Endothelial cell of umbilical vein (primary cell): ENCODE data around the gene TRIM41. TPM values are rescaled to one million over a fixed set of nuclear protein-coding genes. Genes with fewer than 3 reads are reported as not detected.

ENCODE experiments used
- BruUV-seq: library from RNA; stranded (reverse); fragments of 400-500 nt; replicated peaks from 2 replicates; lab custom pipeline; 2021; lab: Mats Ljungman, UMichigan
- CTCF ChIA-PET: fragments of 300-600, 350-600 bp; sonication (Branson Sonifier 250); formaldehyde crosslinking; loops from one replicate; lab custom pipeline; 2021; ENCODE audit warnings: antibody characterized with exemption, inconsistent platforms; lab: Charles Lee
- POLR2A ChIA-PET: fragments of 300-600, 350-600 bp; sonication (Branson Sonifier 250); formaldehyde crosslinking; loops from one replicate; lab custom pipeline; 2021; ENCODE audit warnings: antibody characterized with exemption, inconsistent platforms; lab: Charles Lee
- DNase-seq: peaks from one replicate; pipeline ENCODE4 v3.0.0-alpha.2; 2011; ENCODE audit warnings: low read depth, low spot score
- FAIRE-seq: peaks from 2 replicates; lab custom pipeline; 2011; peaks lifted over from hg19 to GRCh38; lab: Jason Lieb, UNC
- H2AFZ ChIP-seq: 2 replicates; pipeline ENCODE4 v1.6.0; 2012; ENCODE audit warnings: low read depth, low read length, control low read depth, inconsistent platforms
- H3K27ac ChIP-seq: 2 replicates; pipeline ENCODE4 v1.5.1; 2011; ENCODE audit warnings: low read depth, mild to moderate bottlenecking, control low read depth, low read length, moderate library complexity; ENCODE audit not compliant: insufficient read depth
- H3K27me3 ChIP-seq, 2 experiments: 2 replicates each; pipeline versions ENCODE4 v1.6.0 to v1.6.1; 2011; ENCODE audit warnings: low read length in 2 of 2, mixed read lengths in 1 of 2; ENCODE audit not compliant: control insufficient read depth in 2 of 2, insufficient read depth in 2 of 2
- H3K36me3 ChIP-seq, 2 experiments: 2 replicates in 1 of 2; 3 replicates in 1 of 2; pipeline ENCODE4 v1.5.1; 2011; ENCODE audit warnings: low read length in 2 of 2, mild to moderate bottlenecking in 1 of 2, moderate library complexity in 1 of 2; ENCODE audit not compliant: control insufficient read depth in 2 of 2, insufficient read depth in 2 of 2; ENCODE audit errors: extremely low read depth in 1 of 2
- H3K4me1 ChIP-seq: 3 replicates; pipeline ENCODE4 v1.5.1; 2011; ENCODE audit warnings: mild to moderate bottlenecking, low read length; ENCODE audit not compliant: control insufficient read depth, insufficient read depth; ENCODE audit errors: extremely low read depth
- H3K4me2 ChIP-seq: 2 replicates; pipeline ENCODE4 v1.6.1; 2011; ENCODE audit warnings: low read length, control low read depth, mixed read lengths; ENCODE audit not compliant: insufficient read depth
- H3K4me3 ChIP-seq, 3 experiments: fragments of 200-600 bp in 1 of 3; sonication (generic), shearing (Covaris generic) in 1 of 3; replicated peaks in 1 of 3; 2 replicates each; pipeline ENCODE4 v1.5.1; 2011 to 2016; ENCODE audit warnings: control low read depth in 3 of 3, low read length in 3 of 3, mild to moderate bottlenecking in 2 of 3, inconsistent platforms in 1 of 3, low read depth in 1 of 3, moderate library complexity in 1 of 3; ENCODE audit not compliant: insufficient read depth in 1 of 3
- H3K79me2 ChIP-seq: 2 replicates; pipeline ENCODE4 v1.6.0; 2012; ENCODE audit warnings: low read length, inconsistent platforms; ENCODE audit not compliant: control insufficient read depth, insufficient read depth
- H3K9ac ChIP-seq: replicated peaks from 2 replicates; pipeline ENCODE3; 2011; ENCODE audit warnings: low read length, control low read depth; ENCODE audit not compliant: insufficient read depth; ENCODE audit errors: extremely low read depth
- H3K9me1 ChIP-seq: replicated peaks from 3 replicates; pipeline ENCODE4 v1.6.0; 2011; ENCODE audit warnings: mild to moderate bottlenecking, low read length; ENCODE audit not compliant: control insufficient read depth, insufficient read depth; ENCODE audit errors: extremely low read depth
- H3K9me3 ChIP-seq: replicated peaks from 2 replicates; pipeline ENCODE4 v1.5.1; 2012; ENCODE audit warnings: low read length, inconsistent platforms; ENCODE audit not compliant: control insufficient read depth, insufficient read depth
- H4K20me1 ChIP-seq: replicated peaks from 2 replicates; pipeline ENCODE3; 2011; ENCODE audit warnings: mild to moderate bottlenecking, low read length; ENCODE audit not compliant: control insufficient read depth, insufficient read depth; ENCODE audit errors: extremely low read depth
- EZH2 ChIP-seq: IDR thresholded peaks from 2 replicates; pipeline ENCODE4 v1.6.1; 2012; ENCODE audit warnings: borderline replicate concordance, low read depth, mild to moderate bottlenecking, moderate library complexity, low read length, inconsistent platforms; ENCODE audit not compliant: severe bottlenecking
- MYC ChIP-seq: IDR thresholded peaks from one replicate; pipeline ENCODE4 v1.6.1; 2011; ENCODE audit warnings: mild to moderate bottlenecking, low read depth, low read length
- dilution Hi-C: fragments of 300-500 bp; cut with MboI; formaldehyde crosslinking; loops from one replicate; pipeline ENCODE4 v1.15.0; 2019; ENCODE audit warnings: low sequenced_read_pairs; ENCODE audit not compliant: extremely low pct_ligation_motif_present
- intact Hi-C: fragments of 100-400 bp; cut with micrococcal nuclease; formaldehyde crosslinking; loops from one replicate; pipeline ENCODE4 v1.10.0; 2022
- polyA plus RNA-seq, 4 experiments: library from polyadenylated mRNA; depleted of rRNA in 3 of 4; stranded (reverse) in 3 of 4; unstranded in 1 of 4; fragments of >200 nt; gene quantifications; 2 replicates each; pipeline versions ENCODE4 v1.2.1 to v1.2.3, GENCODE V29; 2011 to 2012; ENCODE audit warnings: missing spikeins in 1 of 4
- total RNA-seq: library from RNA; stranded (reverse); gene quantifications from 2 replicates; pipeline ENCODE4 v1.2.3, GENCODE V29; 2021
- TF ChIP-seq, protein P1 (sequence below): IDR thresholded peaks from 2 replicates; pipeline ENCODE4 v1.6.1; 2011; ENCODE audit not compliant: insufficient read depth, insufficient read length
- TF ChIP-seq, protein P2 (sequence below), 2 donors: IDR thresholded peaks; 1 replicate in 1 of 2; 2 replicates in 1 of 2; pipeline ENCODE4 v1.5.1; 2011; ENCODE audit warnings: low read length in 2 of 2, mild to moderate bottlenecking in 2 of 2, moderate library complexity in 2 of 2, control low read depth in 1 of 2, inconsistent platforms in 1 of 2, low read depth in 1 of 2; ENCODE audit not compliant: insufficient read depth in 1 of 2; ENCODE audit errors: extremely low read depth in 1 of 2

Gene TRIM41
- total and polyA plus RNA-seq, 2 donors (not counting 3 experiments of a cell fraction or from before 2014, with no cell fraction given), result 11.2 to 19.9 TPM

DNA sequence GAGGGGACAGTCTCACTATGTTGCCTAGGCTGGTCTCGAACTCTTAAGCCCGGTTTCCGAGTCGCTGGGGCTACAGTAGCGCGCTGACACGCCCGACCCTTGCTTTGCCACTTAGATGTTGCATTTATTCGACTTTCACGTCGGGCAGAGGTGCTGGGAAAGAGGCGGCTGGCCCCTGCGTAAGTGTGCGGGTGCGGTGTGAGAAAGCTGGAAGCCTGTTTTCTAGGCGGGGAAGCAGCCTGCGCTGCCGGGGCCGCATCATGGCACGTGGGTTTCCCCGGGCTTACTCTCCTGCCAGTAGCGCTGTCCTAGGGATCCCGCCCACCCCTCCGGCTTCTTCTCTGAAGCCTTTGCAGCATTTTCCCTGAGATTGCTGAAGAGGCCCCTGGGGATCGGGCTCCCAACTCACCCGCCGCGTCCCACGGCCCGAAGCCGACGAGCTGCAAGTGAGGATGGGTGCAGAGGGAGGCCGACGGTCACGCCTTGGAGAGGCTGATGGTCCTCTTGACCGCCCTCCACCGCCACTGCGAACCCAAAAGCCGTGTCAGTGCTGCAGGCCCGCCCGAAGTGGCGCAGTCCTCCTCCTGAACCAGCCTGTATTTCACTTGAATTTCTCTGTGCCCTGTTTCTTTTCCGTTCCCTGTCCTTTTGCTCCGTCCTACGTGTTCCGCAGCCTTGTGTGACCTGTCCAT is 5.8 kb upstream of the TRIM41 start:
- no TSS peak for BruUV-seq
- Histone ChIP-seq H3K36me3 (no peaks in the 10 kb centered on the region), H3K79me2 (no peaks in the 10 kb centered on the region), H3K9me3 (no peaks in the 10 kb centered on the region), H2AFZ (peak overlapping the region; percentile 26), H4K20me1 (no peaks in the 10 kb centered on the region), H3K4me2 (peak overlapping the region; percentile 77), H3K4me1 (peaks cover 10% of the 10 kb centered on the region), H3K9ac (no peak overlapping the region), H3K27me3 (peaks cover 0 to 4% of the 10 kb centered on the region in 2 experiments), H3K27ac (no peak overlapping the region), H3K4me3 (peak overlapping the region; percentile 2 to 9 (median 7)), H3K9me1 (no peaks in the 10 kb centered on the region)
- POLR2A ChIA-PET, result no interaction called here
- intact Hi-C loops, result no loop called here
- TF ChIP-seq, protein P1, sequence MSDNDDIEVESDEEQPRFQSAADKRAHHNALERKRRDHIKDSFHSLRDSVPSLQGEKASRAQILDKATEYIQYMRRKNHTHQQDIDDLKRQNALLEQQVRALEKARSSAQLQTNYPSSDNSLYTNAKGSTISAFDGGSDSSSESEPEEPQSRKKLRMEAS, result peak; percentile 24
- TF ChIP-seq EZH2 (peak; percentile 23), MYC (no peak)
- TF ChIP-seq, protein P2, sequence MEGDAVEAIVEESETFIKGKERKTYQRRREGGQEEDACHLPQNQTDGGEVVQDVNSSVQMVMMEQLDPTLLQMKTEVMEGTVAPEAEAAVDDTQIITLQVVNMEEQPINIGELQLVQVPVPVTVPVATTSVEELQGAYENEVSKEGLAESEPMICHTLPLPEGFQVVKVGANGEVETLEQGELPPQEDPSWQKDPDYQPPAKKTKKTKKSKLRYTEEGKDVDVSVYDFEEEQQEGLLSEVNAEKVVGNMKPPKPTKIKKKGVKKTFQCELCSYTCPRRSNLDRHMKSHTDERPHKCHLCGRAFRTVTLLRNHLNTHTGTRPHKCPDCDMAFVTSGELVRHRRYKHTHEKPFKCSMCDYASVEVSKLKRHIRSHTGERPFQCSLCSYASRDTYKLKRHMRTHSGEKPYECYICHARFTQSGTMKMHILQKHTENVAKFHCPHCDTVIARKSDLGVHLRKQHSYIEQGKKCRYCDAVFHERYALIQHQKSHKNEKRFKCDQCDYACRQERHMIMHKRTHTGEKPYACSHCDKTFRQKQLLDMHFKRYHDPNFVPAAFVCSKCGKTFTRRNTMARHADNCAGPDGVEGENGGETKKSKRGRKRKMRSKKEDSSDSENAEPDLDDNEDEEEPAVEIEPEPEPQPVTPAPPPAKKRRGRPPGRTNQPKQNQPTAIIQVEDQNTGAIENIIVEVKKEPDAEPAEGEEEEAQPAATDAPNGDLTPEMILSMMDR (IDR thresholded peaks at IDR 0.05; ENCODE audit: extremely low read depth in 1 of 2, insufficient read depth in 1 of 2, low read depth in 1 of 2, low read length in 2 of 2), result peak; percentile 3 to 4
- FAIRE-seq, result no peak
- CTCF ChIA-PET, result interaction anchor here (1.0 to 1.8 kb wide), 2 partner anchors 10 to 29 kb away, joined by 3 to 8 read pairs; no protein-coding TSS in a partner anchor
- peak; percentile 47 for DNase-seq
- dilution Hi-C loops, result no loop called here
